GM19467 (cell line): ENCODE results near the gene BBIP1.
A peak's percentile ranks its signal among the peaks of the same experiment; 100 is the strongest.

Source experiments
- ATAC-seq: cut with Tn5 transposase; IDR thresholded peaks from one replicate; pipeline ENCODE4 v1.9.1; 2021; ENCODE audit warnings: mild to moderate bottlenecking, moderate library complexity; ENCODE audit not compliant: unreplicated experiment

BBIP1 gene

GRCh38 chr10:110918643-110919348 is at the start of gene BBIP1:
Gene BBIP1 (minus strand): TSS chr10:110919180. CDS start chr10:110918157, 1,023 bp downstream.
- peak; percentile 86 for ATAC-seq

GRCh38 chr10:110967645-110968044 is 48.7 kb upstream of the BBIP1 start:
- ATAC-seq, result no peak

GRCh38 chr10:110967009-110967630 is 48.1 kb upstream of the BBIP1 start:
- no peak for ATAC-seq

GRCh38 chr10:110966146-110966545 is 47.2 kb upstream of the BBIP1 start:
- ATAC-seq, result no peak

- no peak for ATAC-seq
These were observed 46.2 kb upstream of the BBIP1 start for GRCh38 chr10:110965216-110965615.

- no peak for ATAC-seq
These were observed 45.7 kb upstream of the BBIP1 start for GRCh38 chr10:110964681-110965080.

- no peak for ATAC-seq
These were observed 44.2 kb upstream of the BBIP1 start for GRCh38 chr10:110963162-110963561.

- no peak for ATAC-seq
These were observed 43.5 kb upstream of the BBIP1 start for GRCh38 chr10:110962443-110962842.

GRCh38 chr10:110960333-110960712 is 41.3 kb upstream of the BBIP1 start:
- no peak for ATAC-seq

- no peak for ATAC-seq
These were observed 40.7 kb upstream of the BBIP1 start for GRCh38 chr10:110959379-110960332.

GRCh38 chr10:110957606-110958005 is 38.6 kb upstream of the BBIP1 start:
- ATAC-seq, result no peak

GRCh38 chr10:110951381-110951780 is 32.4 kb upstream of the BBIP1 start:
- no peak for ATAC-seq

GRCh38 chr10:110947061-110947595 is 28.1 kb upstream of the BBIP1 start:
- ATAC-seq, result no peak

- no peak for ATAC-seq
These were observed 27.5 kb upstream of the BBIP1 start for GRCh38 chr10:110946496-110946895.

- no peak for ATAC-seq
These were observed 25.9 kb upstream of the BBIP1 start for GRCh38 chr10:110944792-110945396.

- ATAC-seq, result no peak
These were observed 20.4 kb upstream of the BBIP1 start for GRCh38 chr10:110939419-110939818.

- ATAC-seq, result no peak
These were observed 17.8 kb upstream of the BBIP1 start for GRCh38 chr10:110936757-110937156.

- no peak for ATAC-seq
These were observed 13.7 kb upstream of the BBIP1 start for GRCh38 chr10:110932505-110933180.

GRCh38 chr10:110931769-110932381 is 12.9 kb upstream of the BBIP1 start:
- ATAC-seq, result no peak

GRCh38 chr10:110927461-110927860 is 8.5 kb upstream of the BBIP1 start:
- no peak for ATAC-seq
